ENCODE results near the gene FNIP2.

The FNIP2 gene

DNA sequence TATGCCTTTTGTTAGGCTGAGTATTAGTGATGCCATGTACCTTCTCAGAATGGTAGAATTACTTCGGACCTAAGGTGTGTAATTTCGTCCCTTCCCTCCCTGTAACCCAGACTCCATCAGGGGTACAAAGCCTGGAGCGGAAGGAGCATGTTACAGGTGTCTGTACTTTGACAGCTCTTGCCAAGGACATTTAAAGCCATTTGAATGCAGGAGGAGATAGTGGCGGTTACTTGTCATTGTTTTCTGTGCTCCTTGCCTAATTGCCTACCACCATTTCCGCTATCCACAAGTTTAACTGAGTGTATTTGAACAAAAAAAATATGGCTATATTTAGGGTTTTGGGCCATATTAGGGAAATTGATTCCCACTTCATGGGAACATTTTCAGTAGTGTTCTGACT is 1.8 kb downstream of the FNIP2 start:
- DNase-seq = no peak
- Histone ChIP-seq H3K36me3 (no peaks in the 10 kb centered on the region), H3K4me3 (ENCODE audit: low read depth, low read length) (no peak overlapping the region), H3K27me3 (no peaks in the 10 kb centered on the region), H3K4me1 (no peaks in the 10 kb centered on the region), H3K9me3 (no peaks in the 10 kb centered on the region)
- no peak for TF ChIP-seq CTCF (IDR thresholded peaks at IDR 0.05; ENCODE audit: low read depth, low read length)

DNA sequence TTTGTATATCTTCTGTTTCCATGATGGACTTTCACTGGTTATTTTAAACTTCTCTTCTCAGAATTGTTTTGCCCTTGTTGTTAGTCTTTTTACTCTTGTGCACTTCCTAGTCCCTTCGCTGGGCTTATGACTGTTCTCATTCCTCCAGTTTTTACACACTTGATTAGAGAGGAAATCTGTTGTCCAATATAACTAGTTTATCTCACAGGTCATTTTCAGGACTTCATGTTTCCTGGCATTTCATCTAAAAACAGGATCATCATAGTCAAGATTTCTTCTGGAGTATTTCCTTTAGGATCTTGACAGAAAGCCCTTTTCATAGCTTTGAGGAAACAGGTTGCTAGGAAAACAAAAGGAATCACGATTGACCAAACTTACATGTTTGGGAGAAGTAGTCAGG is 3.0 kb downstream of the FNIP2 start:
- Histone ChIP-seq H3K36me3 (no peaks in the 10 kb centered on the region), H3K9me3 (no peaks in the 10 kb centered on the region), H3K4me3 (ENCODE audit: low read depth, low read length) (no peak overlapping the region), H3K27me3 (no peaks in the 10 kb centered on the region), H3K4me1 (no peaks in the 10 kb centered on the region; the same call in 1 of the 2 replicates)
- TF ChIP-seq CTCF (IDR thresholded peaks at IDR 0.05; ENCODE audit: low read depth, low read length) = no peak
- no peak for DNase-seq

GRCh38 chr4:158775091-158775651 is 6.3 kb downstream of the FNIP2 start:
- DNase-seq = no peak
- H3K27me3 ChIP-seq = no peaks in the 10 kb centered on the region
- H3K4me3 ChIP-seq (ENCODE audit: low read depth, low read length) = no peak overlapping the region
- H3K9me3 ChIP-seq = no peaks in the 10 kb centered on the region
- no peaks in the 10 kb centered on the region; the same call in 1 of the 2 replicates for H3K4me1 ChIP-seq
- TF ChIP-seq CTCF (IDR thresholded peaks at IDR 0.05; ENCODE audit: low read depth, low read length) = no peak
- H3K36me3 ChIP-seq = no peaks in the 10 kb centered on the region

DNA sequence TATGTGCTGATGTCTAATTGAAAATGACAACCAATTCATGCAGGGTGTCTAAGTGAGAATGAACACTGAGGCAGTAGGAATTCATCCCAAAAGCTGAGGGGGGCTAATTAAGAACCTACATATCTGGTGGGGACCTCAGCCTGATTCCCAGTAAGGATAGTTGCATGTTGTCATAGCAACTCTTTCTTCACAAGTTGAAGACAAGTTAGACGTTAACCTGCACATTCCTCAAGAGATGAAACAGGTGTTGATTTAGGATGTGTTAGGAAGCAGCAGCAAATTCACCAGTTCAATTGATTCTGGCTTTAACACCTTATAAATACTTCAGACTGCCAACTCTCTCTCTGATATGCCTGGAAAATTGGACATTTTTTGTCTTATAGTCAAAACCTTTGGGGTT is 7.3 kb downstream of the FNIP2 start:
- Histone ChIP-seq H3K27me3 (no peaks in the 10 kb centered on the region), H3K4me1 (no peaks in the 10 kb centered on the region; the same call in 1 of the 2 replicates), H3K9me3 (no peaks in the 10 kb centered on the region), H3K36me3 (no peaks in the 10 kb centered on the region), H3K4me3 (ENCODE audit: low read depth, low read length) (no peak overlapping the region)
- no peak for TF ChIP-seq CTCF (IDR thresholded peaks at IDR 0.05; ENCODE audit: low read depth, low read length)
- DNase-seq = no peak

DNA sequence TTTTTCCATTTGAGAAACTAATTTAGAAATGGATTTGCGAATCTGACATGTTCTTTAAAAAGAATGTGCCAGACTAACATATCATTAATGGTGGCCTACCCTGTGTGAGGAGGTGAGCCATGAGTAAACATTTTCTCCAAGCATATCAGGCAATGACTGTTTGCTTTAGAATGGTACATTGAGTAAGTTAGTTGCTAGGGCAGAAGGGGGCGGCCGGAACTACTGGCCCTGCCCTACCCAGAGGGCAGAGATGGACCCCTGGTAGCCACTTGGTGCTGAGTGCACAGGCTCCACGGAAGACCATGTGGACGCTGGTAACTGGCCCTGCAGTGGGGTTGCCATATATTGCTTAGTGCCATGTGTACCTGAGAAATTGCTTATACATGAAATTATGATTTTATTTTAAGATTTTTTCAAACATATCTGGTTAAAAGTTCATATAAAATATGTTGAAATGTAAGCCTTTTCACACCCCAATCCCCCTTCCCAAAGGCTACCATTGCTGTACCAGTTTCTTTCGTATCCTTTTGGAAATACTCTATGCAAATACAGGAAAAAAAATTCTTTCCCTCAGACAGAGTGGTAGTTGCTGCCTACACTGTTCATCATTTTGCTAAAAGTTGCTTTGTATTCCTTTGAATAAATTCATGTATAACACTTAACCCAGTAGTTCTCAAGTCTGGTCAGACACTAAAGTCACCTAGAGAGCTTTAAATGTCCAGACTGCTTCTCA is 8.8 kb downstream of the FNIP2 start:
- TF ChIP-seq CTCF (IDR thresholded peaks at IDR 0.05; ENCODE audit: low read depth, low read length) = no peak
- Histone ChIP-seq H3K4me3 (ENCODE audit: low read depth, low read length) (no peak overlapping the region), H3K27me3 (no peaks in the 10 kb centered on the region), H3K4me1 (peaks cover 2% of the 10 kb centered on the region), H3K36me3 (no peaks in the 10 kb centered on the region), H3K9me3 (no peaks in the 10 kb centered on the region)
- no peak for DNase-seq

- TF ChIP-seq CTCF (IDR thresholded peaks at IDR 0.05; ENCODE audit: low read depth, low read length) = no peak
- no peaks in the 10 kb centered on the region for H3K36me3 ChIP-seq
- H3K9me3 ChIP-seq = no peaks in the 10 kb centered on the region
- no peak overlapping the region for H3K4me3 ChIP-seq (ENCODE audit: low read depth, low read length)
- peaks cover 7% of the 10 kb centered on the region for H3K4me1 ChIP-seq
- DNase-seq = no peak
- H3K27me3 ChIP-seq = no peaks in the 10 kb centered on the region
Observed at GRCh38 chr4:158778156-158778711, 9.4 kb downstream of the FNIP2 start.

All from BE2C (cell line).